Femur (tissue), 1 donor: Measurements from ENCODE around the gene RHEB.
A peak's percentile ranks its signal among the peaks of the same experiment; 100 is the strongest.

Source experiments
- DNase-seq: peaks from one replicate; pipeline ENCODE4 v3.0.0-alpha.2; 2017

RHEB gene

DNA sequence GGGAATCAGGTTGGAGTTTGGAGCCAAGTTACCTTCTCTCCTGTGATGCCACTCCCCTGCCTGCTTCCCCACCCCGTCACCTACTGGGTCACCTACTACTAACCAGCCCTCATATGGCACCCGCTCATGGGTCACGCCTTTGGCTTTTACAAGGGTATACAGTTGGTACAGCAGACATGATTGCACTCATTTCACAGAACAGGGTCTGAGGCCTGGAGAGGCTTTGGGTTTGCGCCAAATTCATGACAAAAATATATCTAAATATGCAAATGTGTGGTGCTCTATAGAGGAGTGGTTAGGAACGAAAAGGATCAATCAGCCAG is 90.5 kb downstream of the RHEB start:
- DNase-seq, result no peak

DNA sequence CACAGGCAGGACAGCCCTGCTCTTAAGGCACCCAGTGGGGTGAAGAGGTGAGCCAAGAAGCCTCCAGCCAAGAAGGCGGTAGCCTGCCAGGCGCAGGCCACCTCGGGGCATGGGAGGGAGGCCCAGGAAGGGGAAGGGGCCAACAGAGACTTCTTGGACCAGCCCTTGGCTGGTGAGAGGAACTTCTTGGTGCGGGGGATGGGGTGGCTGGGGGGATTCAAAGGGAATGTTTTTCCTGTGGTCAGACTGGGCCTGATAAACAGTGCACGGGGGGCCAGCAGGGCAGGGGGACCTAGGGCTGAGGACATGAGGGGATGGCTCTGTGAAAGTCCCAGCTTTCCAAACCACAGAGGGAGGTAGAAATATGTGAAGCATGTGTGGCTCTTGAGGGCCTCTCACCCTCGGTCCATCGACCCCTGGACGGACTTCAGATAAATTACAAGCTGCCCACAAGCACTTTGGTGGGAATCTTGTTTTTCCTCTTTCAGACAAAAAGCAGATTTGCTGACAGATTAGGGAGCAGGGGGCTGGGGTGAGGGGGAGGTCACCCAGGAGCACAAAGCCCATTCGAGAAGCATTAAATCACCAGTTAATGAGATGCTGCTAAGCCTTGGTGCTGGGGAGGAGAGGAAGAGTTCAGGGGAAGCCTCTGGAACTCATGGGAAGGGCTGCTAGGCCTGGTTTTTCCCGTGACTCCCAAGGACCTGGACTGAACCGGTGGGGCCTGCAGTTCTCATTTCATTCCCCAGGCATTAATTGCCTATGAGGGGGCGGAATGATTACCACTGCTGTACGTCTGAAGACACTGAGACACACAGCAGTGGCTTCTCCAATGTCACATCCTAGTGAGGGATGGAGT is 91.1 kb downstream of the RHEB start:
- peak; percentile 58 for DNase-seq

DNA sequence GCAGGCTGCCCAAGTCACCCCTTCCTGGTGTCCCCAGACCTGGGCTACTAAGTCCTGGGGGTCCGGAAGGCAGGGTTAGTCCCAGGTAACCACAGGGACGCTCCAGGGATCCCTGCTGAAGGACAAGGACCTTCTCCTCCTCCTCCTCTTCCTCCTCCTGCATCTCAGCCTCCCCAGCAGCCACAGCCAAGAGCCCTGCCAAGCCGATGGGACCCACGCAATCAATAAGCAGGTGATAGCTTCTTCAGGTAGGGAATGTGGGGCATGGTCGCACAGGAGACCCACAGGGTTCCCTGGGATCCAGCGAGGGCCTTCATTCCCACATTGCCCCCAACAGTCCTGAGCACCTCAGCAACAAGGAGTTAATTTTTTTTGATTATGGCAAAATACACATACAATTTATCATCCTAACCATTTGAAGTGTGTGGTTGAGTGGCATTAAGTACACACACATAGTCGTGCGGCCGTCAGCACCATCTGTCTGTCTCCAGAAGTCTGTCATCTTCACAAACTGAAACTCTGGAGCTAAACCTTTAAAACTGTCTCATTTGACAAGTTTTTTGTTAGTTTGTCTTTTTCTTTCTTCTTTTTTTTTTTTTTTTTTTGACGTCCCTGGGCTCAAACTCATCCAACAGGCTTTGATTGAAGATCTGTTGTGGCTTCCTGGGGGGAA is 91.9 kb downstream of the RHEB start:
- DNase-seq, result no peak

DNA sequence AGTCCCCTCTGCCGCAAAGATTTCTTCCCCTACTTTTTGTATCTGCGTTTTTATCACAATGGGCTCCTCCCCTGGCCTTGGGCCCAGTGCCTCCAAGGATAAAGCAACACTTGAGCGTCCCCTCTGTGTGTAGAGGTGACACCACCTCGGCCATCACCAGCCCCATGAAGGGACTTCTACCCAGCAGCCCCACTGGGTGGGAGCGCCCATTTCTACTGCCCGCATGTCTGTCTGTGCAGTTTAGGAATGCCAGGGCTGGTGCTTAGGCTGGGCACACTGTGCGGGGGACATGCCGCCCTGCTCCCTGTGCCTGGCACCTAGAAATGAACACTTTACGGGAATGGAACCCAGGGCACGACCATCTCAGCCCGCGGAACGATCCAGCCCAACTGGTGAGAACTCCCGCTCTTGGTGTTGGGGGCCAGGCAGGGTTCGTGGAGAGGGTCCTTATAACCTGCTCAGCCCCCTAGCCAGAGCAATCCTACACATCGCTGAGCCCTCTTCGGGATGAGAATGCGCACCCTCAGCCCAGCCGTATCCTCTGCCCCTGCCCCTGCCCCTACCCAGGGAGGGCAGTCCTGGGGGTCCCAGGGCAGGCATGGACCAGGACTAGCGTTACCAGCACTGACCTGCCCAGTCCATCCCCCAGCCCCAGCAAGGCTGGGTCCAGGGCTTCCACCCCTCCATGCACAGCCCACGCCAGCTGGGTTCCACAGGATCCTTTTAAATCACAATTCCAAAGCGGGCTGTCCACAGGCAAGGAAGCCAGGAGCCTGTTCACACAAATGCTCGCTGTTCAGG is 92.6 kb downstream of the RHEB start:
- no peak for DNase-seq

DNA sequence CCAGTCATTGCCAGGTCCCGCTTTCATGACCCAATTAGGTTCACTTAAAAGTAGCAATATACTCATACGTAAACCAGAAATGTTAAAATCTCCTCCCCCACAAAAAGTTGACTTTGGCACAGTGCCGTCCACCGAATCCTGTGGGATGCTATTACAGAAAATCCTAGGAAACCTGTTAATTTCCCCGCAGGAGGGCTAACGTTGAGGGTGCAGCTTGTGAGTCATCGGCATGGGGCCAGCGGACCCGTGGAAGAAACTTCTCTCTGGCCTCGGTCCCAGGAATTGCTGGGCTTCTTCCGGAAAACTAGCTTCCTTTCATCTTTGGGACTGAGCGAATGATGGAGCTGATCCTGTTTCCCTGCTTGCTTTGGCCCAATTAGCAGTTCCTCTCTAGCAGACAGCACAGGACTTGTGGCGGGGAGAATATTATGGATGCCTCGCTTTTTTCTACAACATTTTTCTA is 93.2 kb downstream of the RHEB start:
- DNase-seq, result peak; percentile 82

DNA sequence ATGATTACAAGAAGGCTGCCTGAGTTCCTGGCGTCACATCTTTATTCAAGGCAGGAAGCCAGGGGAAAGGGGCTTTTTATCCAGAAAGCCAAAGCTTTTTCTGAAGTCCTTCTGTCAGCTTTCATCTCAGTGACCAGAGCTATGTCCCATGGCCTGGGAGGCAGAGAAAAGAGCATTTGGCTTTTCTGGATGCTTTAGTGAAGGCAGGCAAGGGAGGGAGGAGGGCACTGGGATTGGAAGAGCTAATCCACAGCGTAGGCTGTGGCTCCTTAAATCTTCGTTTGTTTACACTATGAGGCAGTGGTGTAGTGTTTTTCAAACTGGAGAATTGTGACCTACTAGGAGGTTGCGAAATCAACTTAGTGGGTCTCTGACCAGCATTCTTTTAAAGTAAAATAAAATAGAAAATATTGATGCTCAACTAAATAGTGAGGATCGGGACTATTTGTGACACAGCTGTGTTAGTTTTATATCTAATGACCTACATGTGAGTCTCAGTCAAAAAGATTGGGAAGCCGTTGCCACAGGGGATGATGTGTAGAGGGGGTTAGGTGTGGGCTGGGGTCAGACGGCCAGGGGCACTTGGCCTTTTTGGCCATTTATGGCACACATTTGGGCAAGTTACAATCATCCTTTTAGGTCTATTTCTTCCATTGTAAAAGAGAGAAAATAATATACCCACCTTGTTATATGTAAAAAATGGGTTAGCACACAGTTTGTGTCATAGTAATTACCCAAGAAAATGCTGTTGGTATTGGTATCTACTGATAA is 93.8 kb downstream of the RHEB start:
- DNase-seq, result no peak

DNA sequence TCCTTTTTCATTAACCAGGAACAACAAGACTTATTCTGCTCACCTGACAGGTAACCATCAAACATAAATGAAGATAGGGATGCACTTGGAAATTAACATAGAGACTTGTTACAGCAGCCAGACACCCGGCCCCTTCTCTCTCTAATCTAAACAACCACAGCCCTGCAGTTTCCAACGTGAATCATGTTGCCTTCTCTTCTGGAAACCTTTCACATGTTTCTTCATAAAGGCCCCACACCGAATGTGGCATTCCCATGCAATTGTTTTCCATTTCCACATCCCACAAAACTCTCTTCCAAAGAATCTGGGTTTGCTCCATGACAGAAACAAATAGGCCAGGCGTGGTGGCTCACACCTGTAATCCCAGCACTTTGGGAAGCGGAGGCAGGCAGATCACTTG is 94.9 kb downstream of the RHEB start:
- DNase-seq, result no peak

DNA sequence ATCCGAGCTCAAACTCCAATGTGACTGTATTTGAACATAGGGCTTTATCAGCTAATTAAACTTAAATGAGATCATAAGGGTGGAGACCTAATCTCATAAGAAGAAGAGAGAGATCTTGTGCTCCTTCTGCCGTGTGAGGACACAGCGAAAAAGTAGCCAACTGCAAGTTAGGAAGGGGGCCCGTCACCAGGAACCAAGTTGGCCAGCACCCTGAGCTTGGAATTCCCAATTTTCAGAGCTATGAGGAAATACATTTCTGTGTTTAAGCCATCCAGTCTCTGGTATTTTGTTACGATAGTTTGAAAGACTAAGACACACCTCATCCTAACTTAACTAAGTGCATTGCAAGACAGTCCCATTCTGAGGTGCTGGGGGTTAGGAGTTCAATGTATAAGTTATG is 95.8 kb downstream of the RHEB start:
- DNase-seq, result no peak

DNA sequence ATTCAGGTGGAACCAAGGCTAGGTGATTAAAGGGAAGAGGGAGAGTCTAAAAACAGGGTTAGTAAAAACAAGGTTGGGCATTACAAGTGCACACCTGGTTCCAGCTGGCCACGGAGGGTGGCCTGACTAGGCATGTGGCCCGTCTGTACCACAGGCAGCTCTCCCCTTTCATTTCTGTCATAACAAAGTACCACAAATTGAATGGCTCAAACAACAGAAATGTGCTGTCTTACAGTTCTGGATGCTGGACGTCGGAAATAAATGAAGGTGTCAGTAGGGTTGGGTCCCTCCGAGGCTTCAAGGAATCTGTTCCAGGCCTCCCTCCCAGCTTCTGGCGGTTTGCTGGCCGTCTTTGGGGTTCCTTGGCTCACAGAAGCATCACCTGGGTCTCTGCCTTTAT is 96.5 kb downstream of the RHEB start:
- no peak for DNase-seq

DNA sequence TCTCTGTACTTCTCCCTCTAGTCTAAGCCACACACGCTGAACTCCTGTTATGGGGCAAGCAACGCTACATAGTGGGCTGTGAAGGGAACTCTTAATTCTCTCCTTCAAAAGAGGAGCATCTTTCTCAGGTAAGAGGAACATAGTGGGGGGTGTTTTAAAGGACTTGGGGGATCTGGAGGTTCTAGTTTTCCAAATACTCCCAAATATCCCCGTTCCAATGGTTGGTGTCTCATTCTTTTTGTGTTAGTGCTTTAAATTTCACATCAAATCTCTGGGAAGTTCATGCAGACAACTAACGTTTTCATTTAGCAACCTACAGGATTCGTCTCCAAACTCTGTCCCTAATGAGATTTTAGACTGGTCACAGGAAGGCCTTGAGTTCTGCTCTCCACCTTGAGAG is 97.5 kb downstream of the RHEB start:
- DNase-seq, result no peak

DNA sequence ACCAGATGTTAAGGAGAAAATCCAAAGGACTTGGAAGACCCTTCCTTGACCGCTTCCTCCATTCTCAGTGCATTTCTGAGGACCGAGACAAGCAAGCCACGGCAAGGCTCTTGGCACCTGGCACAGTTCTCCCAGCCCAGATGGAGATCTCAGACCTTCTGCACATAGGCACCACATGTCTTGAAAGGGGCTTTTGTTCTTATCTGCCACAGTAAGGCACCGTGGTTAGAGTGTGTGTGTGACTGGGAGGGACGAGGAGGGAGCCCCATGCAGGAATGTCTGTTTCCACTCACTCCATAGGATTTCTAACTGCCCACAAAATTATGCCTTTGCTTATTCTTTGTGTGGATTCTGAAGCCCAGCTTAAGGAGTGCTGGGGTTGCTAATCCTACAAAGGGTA is 99.6 kb downstream of the RHEB start:
- no peak for DNase-seq

DNA sequence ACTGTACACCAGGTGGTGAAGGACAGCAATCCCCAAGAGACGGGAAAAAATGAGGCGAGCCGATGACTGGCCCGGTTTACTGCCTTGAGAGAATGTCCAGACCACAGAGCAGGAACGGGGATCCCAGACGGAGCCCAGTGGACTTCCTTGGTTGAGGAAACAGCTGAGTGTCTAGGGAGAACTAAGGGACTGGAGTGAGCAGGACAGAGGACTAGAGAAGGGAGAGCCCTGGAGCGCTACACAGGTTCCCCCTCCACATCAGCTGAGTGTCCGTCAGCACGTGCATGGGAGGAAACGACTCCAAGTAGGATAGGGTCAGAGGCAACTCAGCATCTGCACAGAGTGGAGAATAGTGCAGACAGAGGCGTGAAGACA is 102.8 kb downstream of the RHEB start:
- DNase-seq, result no peak

DNA sequence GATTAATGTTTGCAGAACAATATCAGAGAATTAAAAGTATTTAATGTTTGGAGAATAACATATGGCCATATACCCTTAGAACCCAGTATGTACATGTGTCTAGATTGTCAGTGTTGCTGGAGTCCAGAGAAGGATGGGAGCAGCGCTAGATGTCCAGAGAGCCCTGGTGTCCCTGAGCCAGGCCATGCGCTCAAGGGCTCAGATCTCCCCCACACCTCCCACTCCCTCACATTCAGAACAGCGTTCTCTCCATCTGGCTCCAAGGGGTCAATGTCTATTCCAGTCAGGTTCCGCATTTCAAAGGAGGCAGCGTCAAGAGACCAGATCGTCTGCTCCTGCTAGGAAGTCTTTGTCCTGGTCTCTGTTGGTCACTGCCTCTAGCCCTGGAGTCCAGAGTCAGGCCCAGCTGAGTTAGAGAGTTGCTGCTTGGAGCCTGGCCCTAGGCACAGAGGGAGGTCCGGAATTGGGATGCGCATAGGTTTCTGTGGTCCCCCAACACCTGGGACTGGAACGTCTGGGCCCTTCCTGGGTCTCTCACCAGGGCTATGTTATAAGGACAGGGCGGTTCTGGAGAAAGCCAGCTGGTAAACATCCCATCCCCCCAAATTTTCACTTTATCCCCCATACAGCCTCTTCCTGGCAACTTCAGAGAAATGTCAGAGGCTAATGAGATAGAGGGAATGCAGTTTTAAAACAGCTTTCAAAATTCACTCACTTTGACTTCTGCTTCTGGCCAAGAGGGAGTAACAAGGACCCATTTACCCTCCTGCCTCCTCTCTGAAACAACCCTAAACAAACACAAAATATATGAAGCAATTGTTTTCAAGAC is 103.4 kb downstream of the RHEB start:
- no peak for DNase-seq
